ENCODE measurements around the gene SERAC1.

SERAC1 gene

DNA sequence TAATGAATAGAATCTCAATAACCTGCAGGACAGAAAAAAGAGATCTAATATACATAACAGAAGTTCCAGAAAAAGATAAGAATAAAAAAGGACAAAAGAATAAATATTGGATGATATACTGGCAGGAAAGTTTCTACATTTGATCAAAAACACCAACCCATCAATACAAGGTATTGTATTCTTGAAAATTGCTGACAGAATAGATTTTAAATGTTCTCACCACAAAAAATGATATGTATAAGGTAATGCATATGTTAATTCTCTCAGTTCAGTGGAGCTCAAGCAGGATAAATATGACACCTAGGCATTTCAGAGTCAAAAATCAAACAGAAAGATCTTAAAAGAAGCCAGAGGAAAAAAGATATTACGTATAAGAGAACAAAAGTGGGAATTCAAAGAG, 43.8 kb downstream of the SERAC1 start:
- H3K18ac ChIP-seq (ENCODE audit: low read depth in 1 of 2, low read length in 2 of 2): no peak overlapping the region
- H3K36me3 ChIP-seq (ENCODE audit: control insufficient read depth in 1 of 2, insufficient read depth in 2 of 2, low read depth in 1 of 2, low read length in 2 of 2): peaks cover 3 to 26% of the 10 kb centered on the region in 2 experiments
- H2BK5ac ChIP-seq (ENCODE audit: low read depth, low read length, poor library complexity, severe bottlenecking): no peak overlapping the region
- H3K4me1 ChIP-seq (ENCODE audit: control insufficient read depth, insufficient read depth, low read depth, low read length): no peaks in the 10 kb centered on the region
- no peaks in the 10 kb centered on the region for H3K27me3 ChIP-seq (ENCODE audit: control insufficient read depth in 1 of 2, insufficient read depth in 1 of 2, low read length in 2 of 2)
- H3K4ac ChIP-seq (ENCODE audit: low read depth in 1 of 2, low read length in 2 of 2): no peak overlapping the region
- no peak overlapping the region for H3K23ac ChIP-seq (ENCODE audit: low read length in 2 of 2)
- H3K27ac ChIP-seq (ENCODE audit: low read length, poor library complexity, severe bottlenecking): no peak overlapping the region
- DNase-seq: no peak
- no peak overlapping the region for H3K4me3 ChIP-seq (ENCODE audit: insufficient read depth in 1 of 2, low read depth in 1 of 2, low read length in 2 of 2)
- no peak overlapping the region for H4K8ac ChIP-seq (ENCODE audit: low read length)
- H3K9me3 ChIP-seq (ENCODE audit: control insufficient read depth, low read length): no peaks in the 10 kb centered on the region
- no peak overlapping the region for H3K9ac ChIP-seq (ENCODE audit: low read length)
- H3K14ac ChIP-seq (ENCODE audit: low read length in 2 of 2): no peak overlapping the region
- H2BK12ac ChIP-seq (ENCODE audit: low read length in 2 of 2): no peak overlapping the region
- H2BK15ac ChIP-seq (ENCODE audit: low read depth, poor library complexity, severe bottlenecking): no peak overlapping the region
- H2AFZ ChIP-seq (ENCODE audit: low read depth, low read length): no peak overlapping the region
- no peaks in the 10 kb centered on the region for H3K79me1 ChIP-seq (replicated peaks; ENCODE audit: low read length, poor library complexity, severe bottlenecking)
- no peak overlapping the region for H2AK5ac ChIP-seq (ENCODE audit: low read length, severe bottlenecking)
- no CpG with 5 or more reads among the region's 1 CpG for WGBS
- no peak overlapping the region for H4K91ac ChIP-seq (ENCODE audit: low read length)
- no peak overlapping the region for H3K4me2 ChIP-seq (ENCODE audit: low read length, poor library complexity, severe bottlenecking)
- no peak overlapping the region for H2BK120ac ChIP-seq (ENCODE audit: low read depth, low read length)

GRCh38 chr6:158122048-158122447, 46.0 kb downstream of the SERAC1 start:
- H2BK15ac ChIP-seq (ENCODE audit: low read depth, poor library complexity, severe bottlenecking): no peak overlapping the region
- no peak overlapping the region for H3K4me2 ChIP-seq (ENCODE audit: low read length, poor library complexity, severe bottlenecking)
- H4K8ac ChIP-seq (ENCODE audit: low read length): no peak overlapping the region
- no peaks in the 10 kb centered on the region for H3K4me1 ChIP-seq (ENCODE audit: control insufficient read depth, insufficient read depth, low read depth, low read length)
- H2BK12ac ChIP-seq (ENCODE audit: low read length in 2 of 2): no peak overlapping the region
- no peak overlapping the region for H4K91ac ChIP-seq (ENCODE audit: low read length)
- no peak for DNase-seq
- no peak overlapping the region for H3K4ac ChIP-seq (ENCODE audit: low read depth in 1 of 2, low read length in 2 of 2)
- H3K9me3 ChIP-seq (ENCODE audit: control insufficient read depth, low read length): no peaks in the 10 kb centered on the region
- H3K18ac ChIP-seq (ENCODE audit: low read depth in 1 of 2, low read length in 2 of 2): no peak overlapping the region
- no peak overlapping the region for H3K14ac ChIP-seq (ENCODE audit: low read length in 2 of 2)
- H3K27ac ChIP-seq (ENCODE audit: low read length, poor library complexity, severe bottlenecking): no peak overlapping the region
- no peak overlapping the region for H2AK5ac ChIP-seq (ENCODE audit: low read length, severe bottlenecking)
- H3K23ac ChIP-seq (ENCODE audit: low read length in 2 of 2): no peak overlapping the region
- no peak overlapping the region for H2BK120ac ChIP-seq (ENCODE audit: low read depth, low read length)
- no peak overlapping the region for H2AFZ ChIP-seq (ENCODE audit: low read depth, low read length)
- no peak overlapping the region for H3K4me3 ChIP-seq (ENCODE audit: insufficient read depth in 1 of 2, low read depth in 1 of 2, low read length in 2 of 2)
- H2BK5ac ChIP-seq (ENCODE audit: low read depth, low read length, poor library complexity, severe bottlenecking): no peak overlapping the region
- peaks cover 3 to 42% of the 10 kb centered on the region in 2 experiments for H3K36me3 ChIP-seq (ENCODE audit: control insufficient read depth in 1 of 2, insufficient read depth in 2 of 2, low read depth in 1 of 2, low read length in 2 of 2)
- WGBS: no CpG with 5 or more reads among the region's 2 CpGs
- H3K27me3 ChIP-seq (ENCODE audit: control insufficient read depth in 1 of 2, insufficient read depth in 1 of 2, low read length in 2 of 2): no peaks in the 10 kb centered on the region
- no peaks in the 10 kb centered on the region for H3K79me1 ChIP-seq (replicated peaks; ENCODE audit: low read length, poor library complexity, severe bottlenecking)
- no peak overlapping the region for H3K9ac ChIP-seq (ENCODE audit: low read length)

DNA sequence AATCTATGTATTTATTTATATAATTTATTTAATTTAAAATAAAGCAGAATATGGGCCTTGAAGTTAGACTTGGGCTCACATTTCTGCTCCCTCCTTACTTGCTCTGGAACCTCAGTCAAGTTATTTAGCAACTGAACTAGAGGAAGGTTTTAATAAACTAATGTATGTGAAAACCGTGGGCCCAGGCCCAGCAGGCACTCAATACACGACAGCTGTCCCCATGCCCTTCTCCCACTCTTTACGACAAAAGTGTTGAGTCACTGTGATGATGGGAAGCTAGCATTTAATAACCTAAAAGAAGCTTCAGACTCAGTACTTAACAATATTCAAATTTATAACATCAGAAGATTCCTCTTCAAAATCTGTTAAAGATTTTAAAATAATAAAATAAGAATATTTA, 46.7 kb downstream of the SERAC1 start:
- Histone ChIP-seq H3K4ac (ENCODE audit: low read depth in 1 of 2, low read length in 2 of 2) (no peak overlapping the region), H3K27me3 (ENCODE audit: control insufficient read depth in 1 of 2, insufficient read depth in 1 of 2, low read length in 2 of 2) (no peaks in the 10 kb centered on the region), H2BK5ac (ENCODE audit: low read depth, low read length, poor library complexity, severe bottlenecking) (no peak overlapping the region), H3K14ac (ENCODE audit: low read length in 2 of 2) (no peak overlapping the region), H3K4me3 (ENCODE audit: insufficient read depth in 1 of 2, low read depth in 1 of 2, low read length in 2 of 2) (no peak overlapping the region), H3K36me3 (ENCODE audit: control insufficient read depth in 1 of 2, insufficient read depth in 2 of 2, low read depth in 1 of 2, low read length in 2 of 2) (peaks cover 0 to 45% of the 10 kb centered on the region in 2 experiments), H3K4me2 (ENCODE audit: low read length, poor library complexity, severe bottlenecking) (no peak overlapping the region), H2BK15ac (ENCODE audit: low read depth, poor library complexity, severe bottlenecking) (no peak overlapping the region), H2BK12ac (ENCODE audit: low read length in 2 of 2) (no peak overlapping the region), H3K18ac (ENCODE audit: low read depth in 1 of 2, low read length in 2 of 2) (no peak overlapping the region), H2AFZ (ENCODE audit: low read depth, low read length) (no peak overlapping the region), H3K4me1 (ENCODE audit: control insufficient read depth, insufficient read depth, low read depth, low read length) (no peaks in the 10 kb centered on the region), H3K79me1 (replicated peaks; ENCODE audit: low read length, poor library complexity, severe bottlenecking) (no peaks in the 10 kb centered on the region), H3K23ac (ENCODE audit: low read length in 2 of 2) (no peak overlapping the region), H3K9me3 (ENCODE audit: control insufficient read depth, low read length) (no peaks in the 10 kb centered on the region), H3K27ac (ENCODE audit: low read length, poor library complexity, severe bottlenecking) (no peak overlapping the region), H2BK120ac (ENCODE audit: low read depth, low read length) (no peak overlapping the region), H2AK5ac (ENCODE audit: low read length, severe bottlenecking) (no peak overlapping the region), H4K8ac (ENCODE audit: low read length) (no peak overlapping the region), H4K91ac (ENCODE audit: low read length) (no peak overlapping the region), H3K9ac (ENCODE audit: low read length) (no peak overlapping the region)
- no peak for DNase-seq
- WGBS: no CpG with 5 or more reads among the region's 3 CpGs

GRCh38 chr6:158118886-158119285, 49.2 kb downstream of the SERAC1 start:
- Histone ChIP-seq H3K27me3 (ENCODE audit: control insufficient read depth in 1 of 2, insufficient read depth in 1 of 2, low read length in 2 of 2) (no peaks in the 10 kb centered on the region), H4K8ac (ENCODE audit: low read length) (no peak overlapping the region), H3K14ac (ENCODE audit: low read length in 2 of 2) (no peak overlapping the region), H3K4ac (ENCODE audit: low read depth in 1 of 2, low read length in 2 of 2) (no peak overlapping the region), H3K27ac (ENCODE audit: low read length, poor library complexity, severe bottlenecking) (no peak overlapping the region), H3K36me3 (ENCODE audit: control insufficient read depth in 1 of 2, insufficient read depth in 2 of 2, low read depth in 1 of 2, low read length in 2 of 2) (peaks cover 8 to 57% of the 10 kb centered on the region in 2 experiments), H3K79me1 (replicated peaks; ENCODE audit: low read length, poor library complexity, severe bottlenecking) (no peaks in the 10 kb centered on the region), H3K9me3 (ENCODE audit: control insufficient read depth, low read length) (no peaks in the 10 kb centered on the region), H2BK120ac (ENCODE audit: low read depth, low read length) (no peak overlapping the region), H2AK5ac (ENCODE audit: low read length, severe bottlenecking) (no peak overlapping the region), H3K4me2 (ENCODE audit: low read length, poor library complexity, severe bottlenecking) (no peak overlapping the region), H3K4me1 (ENCODE audit: control insufficient read depth, insufficient read depth, low read depth, low read length) (no peaks in the 10 kb centered on the region), H3K18ac (ENCODE audit: low read depth in 1 of 2, low read length in 2 of 2) (no peak overlapping the region), H4K91ac (ENCODE audit: low read length) (no peak overlapping the region), H3K4me3 (ENCODE audit: insufficient read depth in 1 of 2, low read depth in 1 of 2, low read length in 2 of 2) (no peak overlapping the region), H2AFZ (ENCODE audit: low read depth, low read length) (no peak overlapping the region), H3K9ac (ENCODE audit: low read length) (no peak overlapping the region), H2BK5ac (ENCODE audit: low read depth, low read length, poor library complexity, severe bottlenecking) (no peak overlapping the region), H2BK15ac (ENCODE audit: low read depth, poor library complexity, severe bottlenecking) (no peak overlapping the region), H3K23ac (ENCODE audit: low read length in 2 of 2) (no peak overlapping the region), H2BK12ac (ENCODE audit: low read length in 2 of 2) (no peak overlapping the region)
- WGBS: 89% methylated on average over 3 of the region's 3 CpGs
- no peak for DNase-seq
